Tibial nerve (tissue), 3 donors: Measurements from ENCODE around the gene MICAL2.

Experiments used
- POLR2A ChIP-seq, 2 donors: fragments of 450-650 bp; IDR thresholded peaks; one replicate each; pipeline ENCODE4 v1.6.1; 2017; ENCODE audit warnings: antibody characterized with exemption in 2 of 2, mild to moderate bottlenecking in 2 of 2, moderate library complexity in 2 of 2
- TF ChIP-seq, protein P1 (sequence below), 5 experiments: fragments of 200-600 bp in 3 of 5; fragments of 450-650 bp in 2 of 5; sonication (generic) in 3 of 5; IDR thresholded peaks; one replicate each; pipeline ENCODE4 v1.5.1; 2016 to 2019; ENCODE audit warnings: antibody characterized with exemption in 5 of 5, mild to moderate bottlenecking in 3 of 5, moderate library complexity in 2 of 5

- TF ChIP-seq, protein P1, sequence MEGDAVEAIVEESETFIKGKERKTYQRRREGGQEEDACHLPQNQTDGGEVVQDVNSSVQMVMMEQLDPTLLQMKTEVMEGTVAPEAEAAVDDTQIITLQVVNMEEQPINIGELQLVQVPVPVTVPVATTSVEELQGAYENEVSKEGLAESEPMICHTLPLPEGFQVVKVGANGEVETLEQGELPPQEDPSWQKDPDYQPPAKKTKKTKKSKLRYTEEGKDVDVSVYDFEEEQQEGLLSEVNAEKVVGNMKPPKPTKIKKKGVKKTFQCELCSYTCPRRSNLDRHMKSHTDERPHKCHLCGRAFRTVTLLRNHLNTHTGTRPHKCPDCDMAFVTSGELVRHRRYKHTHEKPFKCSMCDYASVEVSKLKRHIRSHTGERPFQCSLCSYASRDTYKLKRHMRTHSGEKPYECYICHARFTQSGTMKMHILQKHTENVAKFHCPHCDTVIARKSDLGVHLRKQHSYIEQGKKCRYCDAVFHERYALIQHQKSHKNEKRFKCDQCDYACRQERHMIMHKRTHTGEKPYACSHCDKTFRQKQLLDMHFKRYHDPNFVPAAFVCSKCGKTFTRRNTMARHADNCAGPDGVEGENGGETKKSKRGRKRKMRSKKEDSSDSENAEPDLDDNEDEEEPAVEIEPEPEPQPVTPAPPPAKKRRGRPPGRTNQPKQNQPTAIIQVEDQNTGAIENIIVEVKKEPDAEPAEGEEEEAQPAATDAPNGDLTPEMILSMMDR (IDR thresholded peaks at IDR 0.05): no peak
- no peak for TF ChIP-seq POLR2A (IDR thresholded peaks at IDR 0.05)
Observed at GRCh38 chr11:12130180-12130980, 20.0 kb downstream of the MICAL2 start.
